RPMI8226 (cell line): Measurements from ENCODE around the gene INPP5B.
A peak's percentile ranks its signal among the peaks of the same experiment; 100 is the strongest.
"Not testable (repeated sequence)": the region's sequence is repeated elsewhere in the genome, so short reads cannot be mapped to it uniquely, and the experiment has no call there.

ENCODE experiments used
- DNase-seq: peaks from one replicate; pipeline ENCODE4 v3.0.0-alpha.2; 2015

The INPP5B gene

GRCh38 chr1:37910886-37911285 is 36.0 kb downstream of the INPP5B start:
- DNase-seq: not testable (repeated sequence)

DNA sequence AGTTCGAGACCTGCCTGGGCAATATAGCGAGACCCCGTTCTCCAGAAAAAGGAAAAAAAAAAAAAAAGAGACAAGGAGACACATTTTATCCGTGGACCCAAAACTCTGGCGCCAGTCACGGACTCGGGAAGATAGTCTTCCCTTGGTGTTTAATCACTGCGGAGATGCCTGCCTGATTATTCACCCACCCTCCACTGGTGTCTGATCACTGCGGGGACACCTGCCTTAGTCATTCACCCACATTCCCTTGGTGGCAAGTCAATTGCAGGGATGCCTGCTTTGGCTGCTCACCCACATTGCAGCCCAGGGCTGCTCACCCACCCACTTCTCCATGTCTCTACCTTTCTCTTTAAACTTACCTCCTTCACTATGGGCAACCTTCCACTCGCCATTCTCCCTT is 38.3 kb downstream of the INPP5B start:
- not testable (repeated sequence) for DNase-seq

GRCh38 chr1:37907416-37908125 is 39.3 kb downstream of the INPP5B start:
- DNase-seq: not testable (repeated sequence)

GRCh38 chr1:37906591-37906990 is 40.3 kb downstream of the INPP5B start:
- not testable (repeated sequence) for DNase-seq

- DNase-seq: no peak
Measured at GRCh38 chr1:37905727-37906126, 41.1 kb downstream of the INPP5B start.

GRCh38 chr1:37903921-37904320 is 42.9 kb downstream of the INPP5B start:
- not testable (repeated sequence) for DNase-seq

GRCh38 chr1:37902983-37903382 is 43.9 kb downstream of the INPP5B start:
- no peak for DNase-seq

GRCh38 chr1:37901893-37902225 is 45.0 kb downstream of the INPP5B start:
- no peak for DNase-seq

- DNase-seq: peak; percentile 22
Measured at GRCh38 chr1:37901191-37901892, 45.5 kb downstream of the INPP5B start.

- DNase-seq: not testable (repeated sequence)
Measured at GRCh38 chr1:37897563-37897962, 49.3 kb downstream of the INPP5B start.

- no peak for DNase-seq
Measured at GRCh38 chr1:37893673-37894072, 53.2 kb downstream of the INPP5B start.

DNA sequence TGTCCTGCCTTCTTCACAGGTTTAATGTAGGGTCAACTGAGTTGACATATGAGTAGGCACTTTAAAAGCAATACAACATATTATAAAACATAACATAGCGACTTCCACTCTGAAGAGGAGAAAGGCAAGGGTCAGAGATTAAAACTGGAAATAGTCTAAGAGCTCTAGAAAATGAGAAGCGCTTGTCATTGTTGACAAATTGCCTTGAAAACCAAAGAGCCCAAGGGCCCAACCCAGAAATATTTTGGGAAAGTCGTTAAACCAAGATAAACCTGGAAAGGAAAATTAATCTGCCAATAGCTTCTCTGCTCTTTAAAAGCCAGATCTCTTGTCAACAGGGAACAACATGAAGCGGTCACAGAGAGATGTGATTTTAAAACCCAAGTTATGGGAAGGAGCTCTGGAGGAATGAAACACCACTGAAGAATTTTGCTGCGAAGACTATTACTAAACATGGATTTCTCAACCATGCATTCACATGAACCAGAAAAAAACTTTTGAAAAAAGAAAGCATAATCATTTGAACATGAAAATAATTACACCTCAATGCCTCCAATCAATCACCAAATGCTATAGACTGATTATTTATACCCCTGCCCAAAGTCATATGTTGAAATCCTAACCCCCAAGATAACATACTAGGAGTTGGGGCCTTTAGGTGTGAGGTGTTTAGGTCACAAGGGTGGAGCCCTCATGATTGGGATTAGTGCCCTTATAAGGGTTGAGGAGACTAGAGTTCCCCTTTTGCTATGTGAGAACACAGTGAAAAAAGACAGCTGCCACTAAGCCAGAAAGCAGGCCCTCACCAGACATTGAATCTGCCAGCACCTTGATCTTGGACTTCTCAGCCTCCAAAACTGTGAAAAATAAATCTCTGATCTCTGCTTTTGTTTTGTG is 54.5 kb downstream of the INPP5B start:
- no peak for DNase-seq

DNA sequence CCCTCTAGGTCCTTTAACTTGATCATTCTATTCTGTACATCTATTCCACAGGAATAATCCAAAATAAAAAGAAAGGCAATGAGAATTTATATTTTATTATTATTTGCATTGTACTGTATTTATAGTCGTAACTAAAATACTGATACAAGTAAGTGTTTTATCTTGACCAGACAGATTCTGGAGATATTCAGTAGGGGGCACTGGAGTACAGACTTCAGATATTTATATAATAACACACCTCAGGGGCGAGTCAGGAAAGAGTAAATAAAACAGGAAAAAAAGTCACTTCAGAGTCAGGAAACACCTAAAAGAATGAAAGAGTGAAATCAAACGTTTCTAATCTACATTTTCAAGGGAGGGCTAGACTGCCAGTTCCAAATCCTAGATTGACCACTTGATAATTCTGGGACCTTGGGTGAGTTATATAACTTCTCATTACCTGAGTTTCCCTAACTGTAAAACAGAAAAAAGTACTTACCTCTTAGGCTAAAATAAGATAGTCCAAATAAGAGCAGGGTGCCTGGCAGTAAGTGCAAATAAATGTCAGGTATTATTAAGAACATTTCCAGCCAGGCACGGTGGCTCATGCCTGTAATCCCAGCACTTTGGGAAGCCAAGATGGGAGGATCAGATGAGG is 56.4 kb downstream of the INPP5B start:
- DNase-seq: peak; percentile 46

- no peak for DNase-seq
Measured at GRCh38 chr1:37888022-37888700, 58.7 kb downstream of the INPP5B start.

- DNase-seq: no peak
Measured at GRCh38 chr1:37884145-37884544, 62.7 kb downstream of the INPP5B start.

- no peak for DNase-seq
Measured at GRCh38 chr1:37883671-37884070, 63.2 kb downstream of the INPP5B start.

DNA sequence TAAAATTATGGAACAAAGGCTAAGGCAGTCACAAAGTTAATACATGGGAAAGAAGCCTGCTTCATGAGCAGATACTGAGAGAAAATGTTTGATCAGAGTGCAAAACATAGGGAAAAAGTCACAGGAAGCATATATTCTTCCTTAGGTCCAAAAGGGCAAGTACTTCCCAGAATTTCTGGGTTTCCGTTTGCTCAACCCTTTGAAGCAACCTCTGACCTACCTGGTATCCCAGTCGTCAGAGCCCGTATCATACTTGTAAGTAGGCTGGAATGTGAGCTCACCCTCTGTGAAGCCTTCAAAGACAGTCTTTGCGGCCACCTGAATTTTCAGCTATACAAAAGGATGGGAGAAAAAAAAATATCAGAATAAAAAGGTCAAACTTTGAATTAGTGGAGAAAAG is 67.0 kb downstream of the INPP5B start:
- DNase-seq: no peak

DNA sequence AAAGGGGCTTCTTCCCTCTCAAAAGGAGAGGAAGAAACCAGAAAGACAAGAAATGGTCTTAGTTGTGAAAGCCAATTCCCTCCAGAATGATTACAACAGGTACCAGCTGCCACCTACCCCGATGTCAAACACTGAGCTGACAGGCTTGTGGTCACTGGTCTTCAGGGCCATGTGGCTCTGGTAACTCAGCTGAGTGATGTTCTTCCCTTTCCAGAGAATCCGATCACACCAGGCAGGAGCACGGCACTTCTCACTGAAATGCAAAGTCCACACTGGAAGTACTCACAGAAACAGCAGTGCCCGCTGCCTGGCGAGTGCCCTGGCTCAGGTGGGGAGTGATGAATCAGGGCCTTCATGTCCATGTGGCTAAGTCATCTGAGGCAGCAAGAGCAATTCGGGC is 68.8 kb downstream of the INPP5B start:
- no peak for DNase-seq

DNA sequence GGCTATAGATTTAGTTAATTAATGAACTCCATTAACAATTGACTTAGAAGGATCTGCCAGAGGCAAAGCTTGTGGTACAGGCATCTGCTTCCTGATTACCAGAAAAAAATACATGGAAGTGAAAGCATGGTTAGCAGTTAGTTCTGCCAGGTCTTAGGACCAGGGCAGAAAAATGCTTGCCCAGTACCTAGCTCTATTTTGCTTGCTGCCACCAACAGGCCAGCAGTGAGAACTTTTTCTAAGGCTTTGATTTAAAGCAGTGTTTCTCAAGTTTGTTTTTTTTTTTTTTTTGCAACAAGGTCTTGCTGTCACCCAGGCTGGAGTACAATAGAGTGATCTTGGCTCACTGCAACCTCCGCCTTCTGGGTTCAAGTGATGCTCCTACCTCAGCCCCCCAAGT is 71.0 kb downstream of the INPP5B start:
- DNase-seq: peak; percentile 40

DNA sequence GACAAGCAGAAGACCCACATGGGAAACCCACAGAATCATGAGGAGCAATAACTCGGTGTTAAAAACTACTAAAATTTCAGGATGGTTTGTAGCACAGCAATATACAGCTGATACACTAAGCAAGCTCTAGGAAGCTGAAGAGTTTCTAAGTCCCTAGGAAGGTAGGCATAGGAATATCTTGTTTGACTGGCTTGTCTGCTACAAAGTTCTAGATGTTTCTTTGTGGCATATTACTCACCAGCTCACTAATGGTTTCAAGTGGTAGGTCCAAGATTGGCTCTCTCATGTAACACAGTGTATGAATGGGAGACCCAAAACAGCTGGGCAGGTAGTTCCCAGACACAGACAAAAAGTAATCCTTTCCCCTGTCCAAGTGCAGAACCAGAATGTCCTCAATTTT is 74.2 kb downstream of the INPP5B start:
- no peak for DNase-seq

- DNase-seq: no peak
Measured at GRCh38 chr1:37868466-37868865, 78.4 kb downstream of the INPP5B start.

GRCh38 chr1:37867784-37868183 is 79.1 kb downstream of the INPP5B start:
- DNase-seq: no peak

- DNase-seq: no peak
Measured at GRCh38 chr1:37866491-37866890, 80.4 kb downstream of the INPP5B start.
